SU-DHL-6 (cell line): ENCODE measurements around the gene PDZD2.

Experiments used
- H2AFZ ChIP-seq: fragments of 200-600 bp; sonication (generic); 2 replicates; pipeline ENCODE4 v1.6.1; 2014; ENCODE audit warnings: low read depth, mild to moderate bottlenecking, moderate library complexity, mixed read lengths, antibody characterized with exemption, low read length; ENCODE audit not compliant: severe bottlenecking
- H3F3A ChIP-seq: fragments of 200-600 bp; shearing (Covaris generic); 2 replicates; pipeline ENCODE4 v1.6.0; 2016; ENCODE audit warnings: antibody characterized with exemption, mild to moderate bottlenecking; ENCODE audit not compliant: insufficient read depth
- H3K27ac ChIP-seq: fragments of 200-600 bp; sonication (generic); 2 replicates; pipeline ENCODE4 v1.5.1; 2016; ENCODE audit warnings: low read depth, mild to moderate bottlenecking, low read length, moderate library complexity, mixed read lengths
- H3K27me3 ChIP-seq: fragments of 200-600 bp; sonication (generic), shearing (Covaris generic); 2 replicates; pipeline ENCODE4 v1.6.0; 2014; ENCODE audit warnings: mild to moderate bottlenecking, low read length
- H3K36me3 ChIP-seq: fragments of 200-600 bp; sonication (generic); 2 replicates; pipeline ENCODE4 v1.6.1; 2014; ENCODE audit warnings: mild to moderate bottlenecking, low read length, mixed read lengths
- H3K4me2 ChIP-seq: fragments of 300-600, 200-600 bp; shearing (Covaris generic), sonication (generic); 2 replicates; pipeline ENCODE4 v1.6.0; 2014; ENCODE audit warnings: low read length, low read depth, mild to moderate bottlenecking; ENCODE audit not compliant: poor library complexity, severe bottlenecking
- H3K4me3 ChIP-seq: fragments of 200-600 bp; sonication (generic); 2 replicates; pipeline ENCODE4 v1.5.1; 2014; ENCODE audit warnings: antibody characterized with exemption, low read length, mild to moderate bottlenecking, mixed read lengths; ENCODE audit not compliant: insufficient read depth, poor library complexity, severe bottlenecking
- H3K79me2 ChIP-seq: fragments of 200-600 bp; sonication (generic); 2 replicates; pipeline ENCODE4 v1.6.1; 2014; ENCODE audit warnings: mild to moderate bottlenecking, low read length, moderate library complexity; ENCODE audit not compliant: insufficient read depth
- H3K9ac ChIP-seq: fragments of 200-600 bp; sonication (generic); 2 replicates; pipeline ENCODE4 v1.7.0; 2014; ENCODE audit warnings: mild to moderate bottlenecking, low read length
- H3K9me2 ChIP-seq: fragments of 200-600 bp; sonication (generic); replicated peaks from 2 replicates; pipeline ENCODE4 v1.6.1; 2014; ENCODE audit warnings: low read length; ENCODE audit not compliant: insufficient read depth
- H3K9me3 ChIP-seq: fragments of 200-600 bp; sonication (generic); 2 replicates; pipeline ENCODE4 v1.6.1; 2014; ENCODE audit warnings: low read length, mixed read lengths; ENCODE audit not compliant: insufficient read depth
- H4K20me1 ChIP-seq: fragments of 200-600 bp; sonication (generic); 2 replicates; pipeline ENCODE4 v1.6.1; 2014; ENCODE audit warnings: low read depth, mild to moderate bottlenecking, antibody characterized with exemption, low read length, moderate library complexity, mixed read lengths
- CTCF ChIP-seq: fragments of 200-600 bp; sonication (generic); IDR thresholded peaks from one replicate; pipeline ENCODE4 v1.5.1; 2017; ENCODE audit warnings: antibody characterized with exemption, mild to moderate bottlenecking, low read length, moderate library complexity; ENCODE audit not compliant: insufficient read depth, poor library complexity, severe bottlenecking
- EZH2phosphoT487 ChIP-seq: fragments of 200-600 bp; sonication (generic), shearing (Covaris generic); conservative IDR thresholded peaks from 2 replicates; pipeline ENCODE4 v1.6.1; 2018; ENCODE audit warnings: mild to moderate bottlenecking, antibody characterized with exemption, low read length, moderate library complexity, mixed read lengths

Gene PDZD2

DNA sequence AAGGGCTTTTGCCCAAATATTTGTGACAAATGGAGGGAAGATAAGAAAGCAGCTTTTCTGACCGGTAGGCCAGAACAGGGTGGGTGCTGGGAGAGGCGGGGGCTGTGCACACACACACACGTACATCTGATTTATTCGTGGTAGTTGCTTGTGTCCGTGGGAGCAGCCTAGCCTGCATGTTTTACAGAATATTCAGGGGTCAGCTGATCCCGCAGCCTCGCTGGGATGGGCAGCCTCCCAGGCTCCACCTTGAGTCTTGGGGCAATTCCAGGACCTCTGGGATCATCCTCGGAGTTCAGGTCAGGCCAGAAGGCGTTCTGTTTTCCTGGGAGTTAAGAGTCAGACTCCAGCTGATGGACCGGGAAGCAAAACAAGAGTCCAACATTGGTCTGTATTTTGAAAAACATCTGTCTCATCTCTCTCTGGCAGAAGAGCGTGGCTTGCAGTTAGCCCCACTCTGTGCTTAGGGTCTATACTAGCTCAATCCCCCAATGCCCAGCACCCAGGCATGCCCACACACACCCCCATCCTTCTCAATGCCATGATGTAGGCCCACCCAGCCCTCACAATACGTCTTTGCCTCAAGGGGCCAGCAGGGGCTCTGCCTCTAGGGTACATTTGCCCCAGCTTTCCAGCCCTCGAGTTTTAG lies 324.6 kb downstream of the PDZD2 start:
- no peaks in the 10 kb centered on the region for H3K79me2 ChIP-seq
- no peak for TF ChIP-seq EZH2phosphoT487
- TF ChIP-seq CTCF = no peak
- H3K9ac ChIP-seq = no peak overlapping the region
- H3K36me3 ChIP-seq = no peaks in the 10 kb centered on the region
- no peak overlapping the region for H3K27ac ChIP-seq
- no peaks in the 10 kb centered on the region for H3K9me3 ChIP-seq
- no peaks in the 10 kb centered on the region for H3F3A ChIP-seq
- H3K4me3 ChIP-seq = no peak overlapping the region
- H3K4me2 ChIP-seq = no peak overlapping the region
- no peaks in the 10 kb centered on the region for H3K27me3 ChIP-seq
- H3K9me2 ChIP-seq = no peaks in the 10 kb centered on the region
- H4K20me1 ChIP-seq = no peaks in the 10 kb centered on the region
- no peak overlapping the region for H2AFZ ChIP-seq

- no peaks in the 10 kb centered on the region for H3K9me2 ChIP-seq
- no peak for TF ChIP-seq EZH2phosphoT487
Measured at GRCh38 chr5:31964007-31964360, 325.1 kb downstream of the PDZD2 start.

DNA sequence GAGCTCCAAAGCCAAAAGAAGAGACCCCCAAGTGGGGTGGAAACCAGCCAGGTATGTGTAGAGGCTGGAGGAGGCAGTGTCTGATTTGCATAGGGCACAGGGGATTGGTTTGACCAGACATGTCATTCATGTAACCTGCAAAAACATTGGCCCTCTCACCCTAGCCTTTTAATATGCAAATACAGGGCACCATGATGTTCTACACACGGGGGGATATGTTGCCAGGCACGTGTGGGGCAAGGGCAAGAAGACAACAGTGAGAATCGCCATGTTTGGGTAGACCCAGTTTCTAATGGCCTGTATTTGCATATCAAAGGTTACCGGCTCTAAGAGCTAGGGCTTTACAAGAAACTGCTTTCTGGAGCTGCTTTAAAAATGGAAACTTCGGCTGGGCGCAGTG lies 326.3 kb downstream of the PDZD2 start:
- no peaks in the 10 kb centered on the region for H3K79me2 ChIP-seq
- H3K27me3 ChIP-seq = no peaks in the 10 kb centered on the region
- no peak overlapping the region for H3K4me3 ChIP-seq
- H3K27ac ChIP-seq = no peak overlapping the region
- H2AFZ ChIP-seq = no peak overlapping the region
- no peaks in the 10 kb centered on the region for H3K36me3 ChIP-seq
- no peaks in the 10 kb centered on the region for H3K9me3 ChIP-seq
- H3K9me2 ChIP-seq = no peaks in the 10 kb centered on the region
- H4K20me1 ChIP-seq = no peaks in the 10 kb centered on the region
- no peak overlapping the region for H3K9ac ChIP-seq
- H3F3A ChIP-seq = no peaks in the 10 kb centered on the region
- no peak overlapping the region for H3K4me2 ChIP-seq
- TF ChIP-seq CTCF (no peak), EZH2phosphoT487 (no peak)

More at GRCh38 chr5:31964007-31964360, 325.1 kb downstream of the PDZD2 start:
- Histone ChIP-seq H3K79me2 (no peaks in the 10 kb centered on the region), H3K9me3 (no peaks in the 10 kb centered on the region), H2AFZ (no peak overlapping the region), H3K9ac (no peak overlapping the region), H3K27ac (no peak overlapping the region), H3K36me3 (no peaks in the 10 kb centered on the region), H4K20me1 (no peaks in the 10 kb centered on the region), H3K4me3 (no peak overlapping the region), H3K4me2 (no peak overlapping the region), H3F3A (no peaks in the 10 kb centered on the region), H3K27me3 (no peaks in the 10 kb centered on the region)

DNA sequence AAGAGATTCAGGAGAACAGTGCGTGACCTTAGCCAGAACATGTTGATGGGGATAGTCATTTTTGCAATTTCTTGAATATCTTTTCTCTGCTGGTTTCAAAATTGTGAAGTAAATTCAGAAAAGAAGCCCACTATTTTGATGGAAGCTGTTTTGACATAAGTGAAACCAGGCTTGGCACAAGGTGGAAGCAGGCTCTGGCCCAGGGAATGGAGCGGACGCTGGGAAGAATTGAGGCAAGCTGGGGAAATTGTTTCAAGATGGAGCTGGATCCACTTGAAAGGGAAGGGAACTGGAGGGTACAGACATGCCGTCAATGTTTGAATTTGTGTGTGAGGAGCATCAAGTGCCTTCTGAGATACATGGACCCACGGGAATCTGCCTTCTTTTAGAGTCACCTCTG lies 328.0 kb downstream of the PDZD2 start:
- Histone ChIP-seq H2AFZ (no peak overlapping the region), H3K9ac (no peak overlapping the region), H3K36me3 (no peaks in the 10 kb centered on the region), H4K20me1 (no peaks in the 10 kb centered on the region), H3K9me2 (no peaks in the 10 kb centered on the region), H3K79me2 (no peaks in the 10 kb centered on the region), H3K4me2 (no peak overlapping the region), H3K27me3 (no peaks in the 10 kb centered on the region), H3K27ac (no peak overlapping the region), H3F3A (no peaks in the 10 kb centered on the region), H3K9me3 (no peaks in the 10 kb centered on the region), H3K4me3 (no peak overlapping the region)
- TF ChIP-seq CTCF = no peak
- no peak for TF ChIP-seq EZH2phosphoT487
